ENCODE data around the gene SLC28A2.

GRCh38 chr15:45307230-45307924 lies 55.3 kb downstream of the SLC28A2 start:
- no peak for TF ChIP-seq POLR2A (IDR thresholded peaks at IDR 0.05)
- peak; percentile 49 to 82 (median 57) for TF ChIP-seq CTCF (IDR thresholded peaks at IDR 0.05)
- TF ChIP-seq EP300 (IDR thresholded peaks at IDR 0.05): peak in 1 of 2 donors; percentile 49
